Upper lobe of left lung (tissue), 6 donors: ENCODE results near the gene C2orf49. TPM values are rescaled to one million over a fixed set of nuclear protein-coding genes. Genes with fewer than 3 reads are reported as not detected.
A peak's percentile ranks its signal among the peaks of the same experiment; 100 is the strongest.

ENCODE experiments used
- ATAC-seq, 2 donors: fragments of 200-7000 bp; cut with Tn5 transposase; one replicate each; pipeline ENCODE4 v1.9.1; 2022; ENCODE audit warnings: mild to moderate bottlenecking in 2 of 2, moderate library complexity in 2 of 2; ENCODE audit not compliant: low FRiP score in 2 of 2
- DNase-seq, 2 donors: peaks; one replicate each; pipeline ENCODE4 v3.0.0-alpha.2; 2019 to 2020
- H3K27ac ChIP-seq, 4 donors: fragments of 200-600 bp; sonication (generic); one replicate each; pipeline ENCODE4 v1.5.1; 2016 to 2019
- H3K27me3 ChIP-seq, 4 donors: fragments of 200-600 bp; sonication (generic); one replicate each; pipeline ENCODE4 v1.5.1; 2017 to 2019
- H3K36me3 ChIP-seq, 4 donors: fragments of 200-600 bp; sonication (generic); one replicate each; pipeline ENCODE4 v1.5.1; 2016 to 2019
- H3K4me1 ChIP-seq, 4 donors: fragments of 200-600 bp; sonication (generic); one replicate each; pipeline ENCODE4 v1.5.1; 2018 to 2019
- H3K4me3 ChIP-seq, 4 donors: fragments of 200-600 bp; sonication (generic); one replicate each; pipeline ENCODE4 v1.5.1; 2017 to 2019; ENCODE audit warnings: mild to moderate bottlenecking in 2 of 4, moderate library complexity in 1 of 4
- H3K9me3 ChIP-seq, 4 donors: fragments of 200-600 bp; sonication (generic); one replicate each; pipeline ENCODE4 v1.5.1; 2018 to 2019
- EP300 ChIP-seq, 4 donors: sonication (generic); formaldehyde crosslinking; IDR thresholded peaks; one replicate each; pipeline ENCODE4 v1.5.1; 2017; ENCODE audit warnings: antibody characterized with exemption in 4 of 4, control low read depth in 2 of 4
- POLR2A ChIP-seq, 4 donors: fragments of 450-650 bp; IDR thresholded peaks; one replicate each; pipeline ENCODE4 v1.5.1; 2016 to 2017; ENCODE audit warnings: antibody characterized with exemption in 4 of 4, mild to moderate bottlenecking in 2 of 4
- POLR2AphosphoS5 ChIP-seq, 2 donors: sonication (generic); formaldehyde crosslinking; IDR thresholded peaks; one replicate each; pipeline ENCODE4 v1.5.1; 2017; ENCODE audit warnings: antibody characterized with exemption in 2 of 2
- WGBS, 2 donors: methylation state at CpG; one replicate each; pipeline ENCODE4 v1.1.5; 2017 to 2018; 5-methylcytosine and 5-hydroxymethylcytosine counted together
- total RNA-seq, 6 donors: library from RNA; depleted of rRNA in 4 of 6; stranded (reverse); fragments of >200 nt in 4 of 6; gene quantifications; one replicate each; pipeline versions ENCODE4 v1.1.0 to v1.2.1, GENCODE V29; 2016 to 2021
- TF ChIP-seq, protein P1 (sequence below), 6 experiments: fragments of 450-650 bp in 4 of 6; fragments of 200-600 bp in 2 of 6; sonication (generic) in 2 of 6; IDR thresholded peaks; one replicate each; pipeline ENCODE4 v1.5.1; 2016 to 2019; ENCODE audit warnings: antibody characterized with exemption in 6 of 6
- donor health status: DM: no; HTN: no; CAD: no; lungs with moderate emphysema.
- donor health status: DM: no; HTN: yes; CAD: no; lungs with severe emphysema.

C2orf49 gene
- total RNA-seq, 6 donors from 2014 or later = 12.8 to 38.5 (median 13.5) TPM

DNA sequence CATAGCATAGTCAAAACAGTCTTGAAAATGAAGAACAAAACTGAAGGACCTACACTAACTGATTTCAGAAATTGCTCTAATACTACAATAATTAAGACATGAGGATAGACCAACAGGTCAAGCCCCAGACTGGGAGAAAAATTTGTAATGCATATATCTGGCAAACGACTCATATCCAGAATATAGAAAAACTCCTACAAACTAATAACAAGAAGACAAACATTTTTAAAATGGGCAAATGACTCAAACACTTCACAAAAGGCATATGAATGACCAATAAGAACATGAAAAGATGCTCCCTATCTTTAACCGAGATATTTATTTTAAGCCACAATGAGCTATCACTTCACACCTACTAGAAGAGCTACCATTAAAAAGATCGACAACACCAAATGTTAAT lies 22.0 kb upstream of the C2orf49 start:
- ATAC-seq (no peak), DNase-seq (no peak)
- no peak overlapping the region for H3K4me3 ChIP-seq
- H3K4me1 ChIP-seq = peaks cover 0 to 8% (median 1%) of the 10 kb centered on the region in 4 donors
- no peaks in the 10 kb centered on the region for H3K9me3 ChIP-seq
- no peak overlapping the region for H3K27ac ChIP-seq
- H3K36me3 ChIP-seq = no peaks in the 10 kb centered on the region
- WGBS, 2 donors = 87 to 90% methylated on average over 3 of the region's 3 CpGs
- TF ChIP-seq POLR2A (IDR thresholded peaks at IDR 0.05) = no peak
- TF ChIP-seq, protein P1, sequence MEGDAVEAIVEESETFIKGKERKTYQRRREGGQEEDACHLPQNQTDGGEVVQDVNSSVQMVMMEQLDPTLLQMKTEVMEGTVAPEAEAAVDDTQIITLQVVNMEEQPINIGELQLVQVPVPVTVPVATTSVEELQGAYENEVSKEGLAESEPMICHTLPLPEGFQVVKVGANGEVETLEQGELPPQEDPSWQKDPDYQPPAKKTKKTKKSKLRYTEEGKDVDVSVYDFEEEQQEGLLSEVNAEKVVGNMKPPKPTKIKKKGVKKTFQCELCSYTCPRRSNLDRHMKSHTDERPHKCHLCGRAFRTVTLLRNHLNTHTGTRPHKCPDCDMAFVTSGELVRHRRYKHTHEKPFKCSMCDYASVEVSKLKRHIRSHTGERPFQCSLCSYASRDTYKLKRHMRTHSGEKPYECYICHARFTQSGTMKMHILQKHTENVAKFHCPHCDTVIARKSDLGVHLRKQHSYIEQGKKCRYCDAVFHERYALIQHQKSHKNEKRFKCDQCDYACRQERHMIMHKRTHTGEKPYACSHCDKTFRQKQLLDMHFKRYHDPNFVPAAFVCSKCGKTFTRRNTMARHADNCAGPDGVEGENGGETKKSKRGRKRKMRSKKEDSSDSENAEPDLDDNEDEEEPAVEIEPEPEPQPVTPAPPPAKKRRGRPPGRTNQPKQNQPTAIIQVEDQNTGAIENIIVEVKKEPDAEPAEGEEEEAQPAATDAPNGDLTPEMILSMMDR (IDR thresholded peaks at IDR 0.05) = no peak
- TF ChIP-seq EP300 (IDR thresholded peaks at IDR 0.05) = no peak
- TF ChIP-seq POLR2AphosphoS5 (IDR thresholded peaks at IDR 0.05) = no peak
- no peaks in the 10 kb centered on the region for H3K27me3 ChIP-seq

DNA sequence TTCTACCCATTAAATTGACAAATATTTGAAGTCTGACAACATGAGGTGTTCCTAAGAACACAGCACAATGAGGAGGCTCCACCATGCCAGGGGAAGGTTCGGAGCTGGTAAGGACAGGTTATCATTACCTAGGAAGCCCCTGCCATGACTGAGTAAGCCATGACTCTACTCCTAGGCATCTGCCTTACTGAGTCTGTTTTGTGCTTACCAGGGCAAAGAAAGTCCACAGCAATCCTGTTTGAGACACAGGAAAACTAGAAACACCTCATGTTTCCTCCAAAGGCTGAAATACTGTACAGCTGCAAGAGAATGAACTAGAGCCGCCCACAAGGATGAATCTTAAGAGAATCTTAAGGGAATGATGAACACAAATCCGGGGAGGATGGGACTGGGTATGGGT lies 19.4 kb upstream of the C2orf49 start:
- Histone ChIP-seq H3K27me3 (no peaks in the 10 kb centered on the region), H3K9me3 (no peaks in the 10 kb centered on the region), H3K36me3 (no peaks in the 10 kb centered on the region), H3K27ac (no peak overlapping the region), H3K4me1 (peaks cover 0 to 14% (median 4%) of the 10 kb centered on the region in 4 donors), H3K4me3 (no peak overlapping the region)
- TF ChIP-seq, protein P1 (IDR thresholded peaks at IDR 0.05) = no peak
- no peak for ATAC-seq
- 91% methylated on average over 3 of the region's 3 CpGs for WGBS, 2 donors
- DNase-seq = no peak

DNA sequence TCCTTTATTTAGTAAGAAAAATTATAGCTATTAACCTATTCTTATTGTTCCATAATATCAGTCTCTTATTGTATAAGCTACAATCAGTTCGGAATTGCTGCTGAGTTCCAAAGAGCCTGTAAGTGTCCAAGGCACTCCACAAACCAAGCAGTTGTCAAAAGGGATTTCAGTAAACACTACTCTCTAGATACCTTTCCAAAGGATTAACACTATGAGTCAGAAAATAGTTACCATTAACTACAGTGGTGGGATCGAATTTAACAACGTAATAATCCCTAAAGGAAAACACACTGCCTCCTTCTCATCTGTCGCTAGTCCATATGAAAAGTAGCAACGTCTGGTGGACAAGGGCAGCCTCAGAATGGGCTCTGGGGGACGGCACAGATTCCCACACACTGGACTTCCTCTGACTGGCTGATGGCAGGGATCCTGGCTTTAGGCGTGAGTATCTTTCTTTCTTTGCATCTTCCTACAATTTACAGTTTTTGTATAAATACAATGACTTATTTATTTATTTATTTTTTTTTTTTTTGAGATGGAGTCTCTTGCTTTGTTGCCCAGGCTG lies 16.6 kb upstream of the C2orf49 start:
- no peak for ATAC-seq
- H3K9me3 ChIP-seq = no peaks in the 10 kb centered on the region
- H3K27me3 ChIP-seq = no peaks in the 10 kb centered on the region
- DNase-seq = no peak
- WGBS, 2 donors = 66% methylated on average over 7 of the region's 7 CpGs
- H3K4me1 ChIP-seq = peaks cover 0 to 16% (median 4%) of the 10 kb centered on the region in 4 donors
- TF ChIP-seq POLR2A (IDR thresholded peaks at IDR 0.05) (no peak), POLR2AphosphoS5 (IDR thresholded peaks at IDR 0.05) (no peak), EP300 (IDR thresholded peaks at IDR 0.05) (no peak)
- TF ChIP-seq, protein P1 (IDR thresholded peaks at IDR 0.05) = no peak
- no peak overlapping the region for H3K4me3 ChIP-seq
- H3K27ac ChIP-seq = peak overlapping the region in 1 of 4 donors; percentile 33
- no peaks in the 10 kb centered on the region for H3K36me3 ChIP-seq

DNA sequence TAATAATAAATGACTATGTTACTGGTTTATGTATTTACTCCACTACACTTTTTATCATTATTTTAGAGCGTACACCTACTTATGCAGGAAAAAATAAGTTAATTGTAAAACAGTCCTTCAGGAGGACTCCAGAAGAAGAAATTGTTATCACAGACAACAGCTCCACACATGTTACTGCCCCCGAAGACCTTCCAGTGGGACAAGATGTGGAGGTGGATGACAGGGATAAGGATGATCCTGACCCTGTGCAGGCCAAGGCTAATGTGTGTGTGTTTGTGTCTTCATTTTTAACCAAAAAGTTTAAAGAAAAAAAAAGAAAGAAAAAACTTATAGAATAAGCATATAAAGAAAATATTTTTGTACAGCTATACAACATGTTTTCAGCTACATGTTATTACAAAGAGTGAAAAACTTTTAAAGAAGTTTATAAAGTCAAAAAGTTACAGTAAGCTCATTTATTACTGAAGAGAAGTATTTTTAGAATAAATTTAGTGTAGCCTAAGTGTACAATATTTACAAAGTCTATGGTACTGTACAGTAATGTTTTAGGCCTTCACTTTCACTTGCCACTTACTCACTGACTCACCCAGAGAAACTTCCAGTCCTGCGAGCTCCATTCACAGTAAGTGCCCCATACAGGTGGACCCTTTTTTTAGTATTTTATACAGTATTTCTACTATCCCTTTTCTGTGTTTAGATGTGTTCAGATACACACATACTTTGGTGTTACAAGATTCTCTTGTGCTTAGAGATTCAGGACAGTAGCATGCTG lies 15.3 kb upstream of the C2orf49 start:
- H3K27me3 ChIP-seq = no peaks in the 10 kb centered on the region
- 89 to 95% methylated on average over 3 of the region's 3 CpGs for WGBS, 2 donors
- no peak overlapping the region for H3K4me3 ChIP-seq
- no peaks in the 10 kb centered on the region for H3K9me3 ChIP-seq
- no peaks in the 10 kb centered on the region for H3K36me3 ChIP-seq
- ATAC-seq (no peak), DNase-seq (no peak)
- peaks cover 0 to 16% (median 4%) of the 10 kb centered on the region in 4 donors for H3K4me1 ChIP-seq
- TF ChIP-seq, protein P1 (IDR thresholded peaks at IDR 0.05) = no peak
- TF ChIP-seq POLR2A (IDR thresholded peaks at IDR 0.05) = no peak
- no peak for TF ChIP-seq POLR2AphosphoS5 (IDR thresholded peaks at IDR 0.05)
- TF ChIP-seq EP300 (IDR thresholded peaks at IDR 0.05) = no peak
- H3K27ac ChIP-seq = no peak overlapping the region
